Measurements from ENCODE around the gene COBL.

The COBL gene

GRCh38 chr7:51325908-51326307, 9.3 kb upstream of the COBL start:
- no peak for DNase-seq (ENCODE audit: low spot score)

DNA sequence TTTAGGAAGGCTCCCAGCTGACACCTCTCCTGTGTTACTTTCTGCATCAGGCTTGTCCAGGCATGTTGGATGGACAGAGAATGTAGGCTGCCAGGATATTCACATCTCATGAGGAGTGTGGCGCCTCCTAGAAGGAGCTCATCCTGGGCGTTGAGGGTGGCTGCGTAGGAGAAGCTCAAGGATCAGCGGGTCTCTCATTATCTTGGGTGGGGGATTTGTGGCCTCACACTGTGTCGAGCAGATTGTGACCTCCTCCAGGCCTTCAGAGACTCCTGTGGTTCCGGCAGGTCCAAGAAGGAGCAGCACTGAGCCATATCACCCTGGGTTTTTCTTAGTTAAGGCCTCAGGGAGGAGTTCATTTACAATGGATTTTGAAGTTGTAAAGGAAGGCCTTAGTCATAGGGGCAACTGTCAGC, 8.7 kb upstream of the COBL start:
- no peak for DNase-seq (ENCODE audit: low spot score)

GRCh38 chr7:51324206-51324898, 7.7 kb upstream of the COBL start:
- no peak for DNase-seq (ENCODE audit: low spot score)

GRCh38 chr7:51321961-51322515, 5.4 kb upstream of the COBL start:
- no peak for DNase-seq (ENCODE audit: low spot score)

GRCh38 chr7:51318886-51319579, 2.4 kb upstream of the COBL start:
- no peak for DNase-seq (ENCODE audit: low spot score)

DNA sequence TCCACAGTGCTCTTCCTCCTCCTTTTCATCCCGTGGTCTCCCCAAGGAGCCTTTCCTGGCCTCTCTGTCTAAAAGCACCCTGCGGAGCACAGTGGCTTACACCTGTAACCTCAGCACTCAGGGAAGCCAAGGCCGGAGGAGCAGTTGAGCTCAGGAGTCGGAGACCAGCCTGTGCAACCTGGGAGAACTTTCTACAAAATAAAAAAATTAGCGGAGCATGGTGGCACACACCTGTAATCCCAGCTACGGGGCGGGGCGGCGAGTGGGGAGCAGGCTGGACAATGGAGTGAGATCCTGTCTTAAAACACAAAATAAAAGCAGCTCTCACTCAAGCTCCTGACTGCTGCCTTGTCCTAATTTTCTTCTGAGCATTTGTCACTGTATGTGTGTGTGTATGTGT, 1.4 kb upstream of the COBL start:
- no peak for DNase-seq (ENCODE audit: low spot score)

DNA sequence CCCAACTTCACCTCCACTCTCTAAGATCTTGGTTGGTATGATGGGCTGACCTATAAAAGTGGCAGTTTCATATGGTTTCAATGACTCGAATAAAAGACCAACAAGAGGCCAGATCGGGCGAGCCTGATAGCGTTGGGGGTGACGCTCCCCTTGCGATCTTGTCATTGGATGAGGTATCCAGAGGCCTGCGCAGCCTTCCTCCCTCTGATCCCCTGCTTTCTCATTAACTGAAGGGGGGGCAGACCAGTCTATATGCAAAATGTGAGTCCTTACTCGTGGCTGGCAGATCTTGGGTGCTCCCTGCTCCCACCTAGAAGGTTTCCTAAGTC, 937 bp upstream of the COBL start:
- no peak for DNase-seq (ENCODE audit: low spot score)

GRCh38 chr7:51316262-51316665, 345 bp downstream of the COBL start:
- DNase-seq (ENCODE audit: low spot score) = no peak

GRCh38 chr7:51315393-51316261, 982 bp downstream of the COBL start:
- no peak for DNase-seq (ENCODE audit: low spot score)

DNA sequence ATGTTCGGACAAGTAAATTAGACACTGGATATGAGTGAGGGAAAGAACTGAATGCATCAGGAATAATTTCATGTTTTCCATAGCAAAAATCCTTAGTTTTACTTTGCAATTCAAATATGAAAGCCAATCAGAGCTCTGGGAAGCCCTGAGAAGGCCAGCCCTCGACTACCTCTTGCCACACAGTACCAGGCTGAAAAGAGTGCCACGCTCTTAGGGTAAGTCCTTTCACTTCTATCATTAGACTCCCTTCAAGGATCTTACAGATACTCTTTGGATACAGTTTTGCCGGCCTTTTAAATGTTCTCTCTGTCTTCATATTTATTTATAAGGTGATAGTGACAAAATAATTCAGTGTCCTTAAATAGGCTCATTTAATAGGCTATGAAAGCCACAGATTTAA, 1.9 kb downstream of the COBL start:
- DNase-seq (ENCODE audit: low spot score) = no peak

DNA sequence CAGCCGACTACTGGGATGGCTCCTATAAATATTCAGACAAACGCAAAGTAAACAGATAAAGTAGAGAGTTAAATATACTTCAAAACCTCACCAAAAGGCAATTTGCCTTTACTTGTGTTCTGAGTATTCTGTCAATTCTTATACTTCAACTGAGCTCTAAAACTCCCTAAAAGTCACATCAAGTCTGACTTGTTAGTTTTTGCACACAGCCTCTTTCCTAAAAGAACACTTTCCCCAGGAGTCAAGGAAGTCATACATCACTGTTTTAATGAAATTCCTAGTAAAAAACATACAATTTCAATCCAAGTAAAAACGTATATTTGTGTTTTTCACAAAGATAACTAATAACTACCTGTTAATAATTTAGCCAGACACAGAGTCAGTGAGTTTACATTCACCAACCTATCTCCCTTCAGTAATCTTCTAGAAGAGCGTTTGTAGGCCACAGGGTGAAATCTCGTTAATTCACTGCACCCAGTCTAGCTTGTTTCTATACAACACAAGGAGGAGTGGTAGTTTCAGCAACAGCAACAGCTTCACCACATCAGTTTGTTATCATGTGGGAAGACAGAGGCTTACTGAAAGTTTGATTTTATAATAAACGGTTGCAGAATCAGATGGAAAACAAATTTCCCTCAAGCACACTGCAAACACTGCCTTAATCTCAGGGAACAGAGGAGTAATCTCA, 2.7 kb downstream of the COBL start:
- DNase-seq (ENCODE audit: low spot score) = no peak

- DNase-seq (ENCODE audit: low spot score) = no peak
Observed at GRCh38 chr7:51312951-51313737, 3.5 kb downstream of the COBL start.

- DNase-seq (ENCODE audit: low spot score) = no peak
Observed at GRCh38 chr7:51311166-51311565, 5.4 kb downstream of the COBL start.

- no peak for DNase-seq (ENCODE audit: low spot score)
Observed at GRCh38 chr7:51310131-51310583, 6.5 kb downstream of the COBL start.

DNA sequence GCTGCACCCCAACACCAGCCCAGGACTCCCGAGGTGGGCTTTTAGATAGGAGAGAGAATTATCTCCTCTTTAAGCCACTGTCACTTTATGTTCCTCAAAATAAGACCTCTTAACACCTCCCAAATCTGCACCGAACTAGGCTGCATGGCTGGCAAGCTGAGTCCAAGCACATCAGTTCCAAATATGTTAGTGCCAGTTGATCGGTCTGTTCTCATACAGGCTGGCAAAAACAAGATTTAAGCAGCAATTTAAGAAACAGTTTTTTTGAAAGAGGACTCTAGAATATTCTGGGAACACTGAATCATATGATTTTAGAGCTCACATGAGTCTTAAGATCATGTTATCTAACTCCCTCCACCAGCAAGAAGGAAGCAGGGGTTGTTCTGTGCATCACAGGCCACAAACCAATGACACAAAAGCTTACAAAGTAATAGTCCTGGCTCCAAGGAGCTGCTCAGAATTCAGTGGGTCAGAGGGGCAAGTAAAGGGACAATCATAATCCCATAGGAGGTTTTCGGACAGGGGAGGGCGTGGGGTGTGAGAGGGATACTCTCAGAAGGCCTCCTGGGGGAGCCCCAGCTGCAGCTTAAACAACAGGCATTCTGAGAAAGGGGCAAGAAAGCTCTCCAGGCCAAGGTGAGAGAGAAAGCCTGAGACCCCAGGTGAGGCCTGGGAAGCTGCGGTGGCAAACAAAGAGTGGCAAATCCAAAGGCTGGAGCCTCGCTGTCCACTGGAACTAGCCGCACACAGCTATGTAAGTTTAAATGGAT, 7.1 kb downstream of the COBL start:
- no peak for DNase-seq (ENCODE audit: low spot score)

DNA sequence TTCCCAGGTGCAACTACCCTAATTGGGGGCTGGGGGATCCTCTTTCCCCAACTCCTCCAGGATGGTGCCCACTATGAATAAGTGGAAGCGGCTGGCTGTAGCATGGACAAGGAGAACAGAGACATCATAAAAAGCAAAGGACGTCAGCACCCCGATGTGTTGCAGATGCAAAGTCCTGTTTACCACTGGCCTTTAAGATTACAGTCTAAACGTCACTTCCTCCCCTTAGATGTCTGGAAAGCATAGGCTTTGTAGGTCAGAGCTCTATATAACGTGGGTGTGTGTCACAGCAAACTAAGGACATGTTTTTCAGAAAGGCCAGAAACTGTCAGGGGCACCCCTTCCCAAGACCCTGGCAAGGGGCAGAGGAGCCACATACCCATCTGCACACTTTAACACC, 7.9 kb downstream of the COBL start:
- DNase-seq (ENCODE audit: low spot score) = no peak

- DNase-seq (ENCODE audit: low spot score) = no peak
Observed at GRCh38 chr7:51308265-51308664, 8.3 kb downstream of the COBL start.

- no peak for DNase-seq (ENCODE audit: low spot score)
Observed at GRCh38 chr7:51307651-51308210, 8.9 kb downstream of the COBL start.

GRCh38 chr7:51306761-51307160, 9.8 kb downstream of the COBL start:
- no peak for DNase-seq (ENCODE audit: low spot score)

GRCh38 chr7:51304729-51305128, 11.9 kb downstream of the COBL start:
- DNase-seq (ENCODE audit: low spot score) = no peak
